ENCODE measurements around the gene TRIM15.

GRCh38 chr6:30212865-30213666 lies 49.7 kb downstream of the TRIM15 start, which contains the start of gene TRIM26:
- TF ChIP-seq CTCF (IDR thresholded peaks at IDR 0.05) (no peak), EP300 (IDR thresholded peaks at IDR 0.05) (no peak)

All from stomach (tissue), 4 donors.